Small intestine (tissue), 7 donors: ENCODE data around the gene GRK4. TPM values are rescaled to one million over a fixed set of nuclear protein-coding genes. Genes with fewer than 3 reads are reported as not detected.
A peak's percentile ranks its signal among the peaks of the same experiment; 100 is the strongest.
"Not testable (repeated sequence)": the region's sequence is repeated elsewhere in the genome, so short reads cannot be mapped to it uniquely, and the experiment has no call there.

Source experiments
- DNase-seq, 2 donors: peaks; one replicate each; pipeline versions ENCODE4 v3.0.0 to v3.0.0-alpha.2; 2013
- FAIRE-seq: peaks from 2 replicates; lab custom pipeline; 2012; peaks lifted over from hg19 to GRCh38; lab: Jason Lieb, UNC
- H3K27ac ChIP-seq, 3 donors: one replicate each; pipeline ENCODE4 v1.5.1; 2013; ENCODE audit warnings: low read length in 2 of 3, mild to moderate bottlenecking in 2 of 3, control low read depth in 1 of 3, inconsistent platforms in 1 of 3, low read depth in 1 of 3, moderate library complexity in 1 of 3
- H3K27me3 ChIP-seq, 3 donors: one replicate each; pipeline ENCODE4 v1.6.1; 2013; ENCODE audit warnings: low read length in 3 of 3, inconsistent platforms in 1 of 3; ENCODE audit not compliant: control insufficient read depth in 3 of 3, insufficient read depth in 3 of 3
- H3K36me3 ChIP-seq, 3 donors: one replicate each; pipeline ENCODE4 v1.6.1; 2013; ENCODE audit warnings: low read length in 3 of 3, inconsistent platforms in 1 of 3, low read depth in 1 of 3, mild to moderate bottlenecking in 1 of 3, moderate library complexity in 1 of 3; ENCODE audit not compliant: control insufficient read depth in 3 of 3, insufficient read depth in 2 of 3
- H3K4me1 ChIP-seq, 3 donors: one replicate each; pipeline ENCODE4 v1.6.1; 2013; ENCODE audit warnings: low read length in 2 of 3, inconsistent platforms in 1 of 3, low read depth in 1 of 3, mild to moderate bottlenecking in 1 of 3, moderate library complexity in 1 of 3; ENCODE audit not compliant: control insufficient read depth in 3 of 3, insufficient read depth in 2 of 3
- H3K4me3 ChIP-seq, 3 donors: one replicate each; pipeline ENCODE4 v1.5.1; 2013; ENCODE audit warnings: low read length in 3 of 3, control low read depth in 1 of 3, inconsistent platforms in 1 of 3, low read depth in 1 of 3, mild to moderate bottlenecking in 1 of 3, moderate library complexity in 1 of 3
- H3K9me3 ChIP-seq, 2 donors: one replicate each; pipeline ENCODE4 v1.6.1; 2013; ENCODE audit warnings: low read depth in 1 of 2, low read length in 1 of 2; ENCODE audit not compliant: control insufficient read depth in 2 of 2, insufficient read depth in 1 of 2
- WGBS, 3 donors: extraction: QIAGEN DNeasy Blood & Tissue Kit; methylation state at CpG; one replicate each; pipeline ENCODE4 v1.1.7; 2013; 5-methylcytosine and 5-hydroxymethylcytosine counted together
- polyA plus RNA-seq, 4 donors: library from polyadenylated mRNA; stranded (reverse) in 3 of 4; unstranded in 1 of 4; fragments of 200-250 nt in 3 of 4; fragments of 120-200 nt in 1 of 4; gene quantifications; one replicate each; pipeline versions ENCODE4 v1.2.1 to v1.2.3, GENCODE V29; 2013
- donor health status: healthy with polysubstance abuse.
- donor health status: control.
- donor health status: control.
- donor health status: Bipolar disorder and iron deficiency.
- donor health status: healthy.

GRK4 gene
- polyA plus RNA-seq, 4 donors, result 1.1 to 3.8 (median 2.3) TPM

- WGBS, 3 donors, result 86 to 90% (median 89%) methylated on average over 14 of the region's 14 CpGs
- H3K36me3 ChIP-seq, result peaks cover 10 to 84% (median 13%) of the 10 kb centered on the region in 3 donors
- no peak overlapping the region for H3K4me3 ChIP-seq
- FAIRE-seq, result no peak
- H3K4me1 ChIP-seq, result peaks cover 0 to 7% (median 0%) of the 10 kb centered on the region in 3 donors
- H3K27ac ChIP-seq, result no peak overlapping the region
- peak; percentile 37 to 54 for DNase-seq
- peaks cover 0 to 2% of the 10 kb centered on the region in 2 donors for H3K9me3 ChIP-seq
- H3K27me3 ChIP-seq, result no peaks in the 10 kb centered on the region
Measured at GRCh38 chr4:2948895-2949781, 14.2 kb upstream of the GRK4 start.

GRCh38 chr4:2949782-2950125 is 13.6 kb upstream of the GRK4 start:
- Histone ChIP-seq H3K4me1 (peaks cover 0 to 7% (median 0%) of the 10 kb centered on the region in 3 donors), H3K27ac (no peak overlapping the region), H3K4me3 (no peak overlapping the region), H3K9me3 (peaks cover 0 to 2% of the 10 kb centered on the region in 2 donors), H3K36me3 (peaks cover 10 to 83% (median 13%) of the 10 kb centered on the region in 3 donors), H3K27me3 (no peaks in the 10 kb centered on the region)
- 92 to 96% (median 95%) methylated on average over 11 of the region's 11 CpGs for WGBS, 3 donors
- no peak for DNase-seq
- FAIRE-seq, result no peak

- 95 to 96% (median 96%) methylated on average over 16 of the region's 16 CpGs for WGBS, 3 donors
- no peak overlapping the region for H3K4me3 ChIP-seq
- FAIRE-seq (no peak), DNase-seq (no peak)
- no peak overlapping the region for H3K27ac ChIP-seq
- H3K27me3 ChIP-seq, result no peaks in the 10 kb centered on the region
- peaks cover 10 to 81% (median 13%) of the 10 kb centered on the region in 3 donors for H3K36me3 ChIP-seq
- H3K4me1 ChIP-seq, result peaks cover 0 to 7% (median 0%) of the 10 kb centered on the region in 3 donors
- H3K9me3 ChIP-seq, result peaks cover 0 to 2% of the 10 kb centered on the region in 2 donors
Measured at GRCh38 chr4:2950221-2950989, 13.0 kb upstream of the GRK4 start.

GRCh38 chr4:2953496-2953895 is 9.9 kb upstream of the GRK4 start:
- Histone ChIP-seq H3K27me3 (no peaks in the 10 kb centered on the region), H3K4me1 (no peaks in the 10 kb centered on the region), H3K4me3 (no peak overlapping the region), H3K36me3 (peaks cover 13 to 73% (median 14%) of the 10 kb centered on the region in 3 donors), H3K27ac (no peak overlapping the region), H3K9me3 (peaks cover 0 to 2% of the 10 kb centered on the region in 2 donors)
- WGBS, 3 donors, result 74 to 87% (median 77%) methylated on average over 6 of the region's 6 CpGs
- DNase-seq (no peak), FAIRE-seq (no peak)

GRCh38 chr4:2954358-2955185 is 8.8 kb upstream of the GRK4 start:
- no peak for DNase-seq
- Histone ChIP-seq H3K4me3 (no peak overlapping the region), H3K36me3 (peaks cover 12 to 68% (median 14%) of the 10 kb centered on the region in 3 donors), H3K9me3 (peaks cover 0 to 1% of the 10 kb centered on the region in 2 donors), H3K4me1 (no peaks in the 10 kb centered on the region), H3K27ac (peak overlapping the region in 1 of 3 donors; percentile 63), H3K27me3 (no peaks in the 10 kb centered on the region)
- 84 to 95% (median 84%) methylated on average over 33 of the region's 33 CpGs for WGBS, 3 donors
- no peak for FAIRE-seq

DNA sequence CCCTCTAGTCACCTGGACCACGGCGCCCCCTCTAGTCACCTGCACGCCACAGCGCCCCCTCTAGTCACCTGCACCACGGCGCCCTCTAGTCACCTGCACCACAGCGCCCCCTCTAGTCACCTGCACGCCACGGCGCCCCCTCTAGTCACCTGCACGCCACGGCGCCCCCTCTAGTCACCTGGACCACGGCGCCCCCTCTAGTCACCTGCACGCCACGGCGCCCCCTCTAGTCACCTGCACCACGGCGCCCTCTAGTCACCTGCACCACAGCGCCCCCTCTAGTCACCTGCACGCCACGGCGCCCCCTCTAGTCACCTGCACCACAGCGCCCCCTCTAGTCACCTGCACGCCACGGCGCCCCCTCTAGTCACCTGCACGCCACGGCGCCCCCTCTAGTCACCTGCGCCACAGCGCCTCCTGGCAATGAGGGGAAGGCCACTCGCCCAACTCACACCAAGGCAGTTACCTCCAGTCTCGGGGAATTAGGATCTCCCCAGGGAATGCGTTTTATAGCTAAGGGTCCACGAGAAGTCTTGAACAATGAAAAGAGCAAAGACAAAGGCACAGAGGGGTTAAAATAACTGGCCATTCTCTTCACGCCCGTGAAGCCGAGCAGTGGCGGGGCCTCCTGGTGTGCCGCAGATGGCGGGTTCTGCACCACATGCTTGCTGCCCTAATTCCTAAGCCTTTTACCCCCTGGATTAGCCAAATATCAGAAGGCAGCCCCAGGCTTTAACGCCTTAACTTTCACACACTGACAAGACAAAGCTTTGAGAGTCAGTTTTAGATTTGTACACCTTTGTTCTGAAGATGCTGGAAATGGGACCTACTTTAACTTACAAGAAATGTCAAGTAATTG is 8.0 kb upstream of the GRK4 start:
- not testable (repeated sequence) for DNase-seq, FAIRE-seq, H3K4me3 ChIP-seq, H3K9me3 ChIP-seq, H3K27ac ChIP-seq, H3K27me3 ChIP-seq, H3K4me1 ChIP-seq
- WGBS, 3 donors, result 95 to 98% (median 95%) methylated on average over 30 to 44 of the region's 44 CpGs
- H3K36me3 ChIP-seq, result peaks cover 8 to 63% (median 12%) of the 10 kb centered on the region in 3 donors

- no peak overlapping the region for H3K4me3 ChIP-seq
- H3K27me3 ChIP-seq, result no peaks in the 10 kb centered on the region
- no peak for FAIRE-seq
- 76 to 88% (median 83%) methylated on average over 9 of the region's 9 CpGs for WGBS, 3 donors
- DNase-seq, result no peak
- no peaks in the 10 kb centered on the region for H3K9me3 ChIP-seq
- H3K27ac ChIP-seq, result no peak overlapping the region
- peaks cover 3 to 9% (median 8%) of the 10 kb centered on the region in 3 donors for H3K4me1 ChIP-seq
- H3K36me3 ChIP-seq, result peaks cover 3 to 46% (median 3%) of the 10 kb centered on the region in 3 donors
Measured at GRCh38 chr4:2958446-2958845, 4.9 kb upstream of the GRK4 start.
